IPS DF 19.7 (cell line): Measurements from ENCODE around the gene NSUN4.
A peak's percentile ranks its signal among the peaks of the same experiment; 100 is the strongest.
"Not testable (repeated sequence)": the region's sequence is repeated elsewhere in the genome, so short reads cannot be mapped to it uniquely, and the experiment has no call there.

Experiments
- DNase-seq: peaks from one replicate; pipeline ENCODE4 v3.0.0-alpha.2; 2013; ENCODE audit warnings: low read depth, low spot score

Gene NSUN4

GRCh38 chr1:46325285-46326076, 15.1 kb upstream of the NSUN4 start:
- DNase-seq: not testable (repeated sequence)

DNA sequence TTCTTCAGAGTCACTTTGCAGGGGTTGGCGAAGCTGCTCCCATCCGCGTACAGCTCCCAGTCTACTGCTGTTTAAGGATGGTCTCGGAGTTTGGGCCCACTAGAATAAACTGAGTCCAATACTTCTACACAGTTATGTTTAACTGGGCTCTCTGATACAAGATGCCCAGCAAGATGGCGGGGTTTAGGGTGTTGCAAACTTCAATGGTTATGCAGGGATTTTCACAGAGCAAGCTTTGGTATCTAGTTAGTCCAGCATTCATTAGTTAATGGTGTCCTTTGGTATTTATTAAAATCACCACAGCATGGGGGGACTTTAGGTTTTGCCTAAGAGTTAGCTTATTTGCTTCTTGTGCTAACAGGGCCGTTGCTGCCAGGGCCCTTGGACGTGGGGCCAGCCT, 12.4 kb upstream of the NSUN4 start:
- not testable (repeated sequence) for DNase-seq

DNA sequence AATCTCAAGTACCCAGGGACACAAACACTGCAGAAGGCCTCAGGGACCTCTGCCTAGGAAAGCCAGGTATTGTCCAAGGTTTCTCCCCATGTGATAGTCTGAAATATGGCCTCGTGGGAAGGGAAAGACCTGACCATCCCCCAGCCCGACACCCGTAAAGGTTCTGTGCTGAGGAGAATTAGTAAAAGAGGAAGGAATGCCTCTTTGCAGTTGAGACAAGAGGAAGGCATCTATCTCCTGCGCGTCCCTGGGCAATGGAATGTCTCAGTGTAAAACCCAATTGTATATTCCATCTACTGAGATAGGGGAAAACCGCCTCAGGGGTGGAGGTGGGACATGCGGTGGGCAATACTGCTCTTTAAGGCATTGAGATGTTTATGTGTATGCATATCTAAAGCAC, 10.8 kb upstream of the NSUN4 start:
- DNase-seq: not testable (repeated sequence)

- DNase-seq: not testable (repeated sequence)
These were observed 10.2 kb upstream of the NSUN4 start for GRCh38 chr1:46330381-46330780.

DNA sequence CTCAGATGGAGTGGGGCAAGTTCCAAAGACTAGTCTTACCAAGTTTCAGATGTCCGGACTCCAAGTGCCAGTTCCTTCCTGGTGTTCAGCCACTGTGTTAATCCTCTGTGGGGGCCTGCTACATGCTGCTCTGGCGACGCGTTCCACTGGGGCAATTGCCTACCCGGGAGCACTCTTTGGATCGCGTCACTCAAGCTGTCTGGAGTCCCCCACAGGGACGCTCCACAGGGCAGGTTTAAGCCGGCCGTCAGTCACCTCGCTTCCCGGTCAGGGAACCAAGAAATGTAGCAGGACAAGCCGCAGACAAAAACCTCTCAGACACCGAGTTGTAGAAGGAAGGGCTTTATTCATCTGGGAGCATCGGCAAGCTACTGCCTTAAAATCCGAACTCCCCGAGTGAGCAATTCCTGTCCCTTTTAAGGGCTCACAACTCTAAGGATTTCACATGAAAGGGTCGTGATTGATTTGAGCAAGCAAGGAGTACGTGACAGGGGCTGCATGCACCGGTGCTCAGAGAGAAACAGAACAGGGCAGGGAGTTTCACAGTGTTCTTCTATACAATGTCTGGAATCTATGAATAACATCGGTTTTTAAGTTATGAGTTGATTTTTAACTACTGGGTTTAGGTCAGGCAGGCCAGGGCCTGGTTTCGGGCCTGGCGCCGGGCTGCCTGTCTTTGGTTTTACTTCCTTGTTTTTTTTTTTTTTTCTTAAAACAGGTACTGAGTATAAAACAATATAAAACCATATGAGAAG, 8.6 kb upstream of the NSUN4 start:
- not testable (repeated sequence) for DNase-seq

DNA sequence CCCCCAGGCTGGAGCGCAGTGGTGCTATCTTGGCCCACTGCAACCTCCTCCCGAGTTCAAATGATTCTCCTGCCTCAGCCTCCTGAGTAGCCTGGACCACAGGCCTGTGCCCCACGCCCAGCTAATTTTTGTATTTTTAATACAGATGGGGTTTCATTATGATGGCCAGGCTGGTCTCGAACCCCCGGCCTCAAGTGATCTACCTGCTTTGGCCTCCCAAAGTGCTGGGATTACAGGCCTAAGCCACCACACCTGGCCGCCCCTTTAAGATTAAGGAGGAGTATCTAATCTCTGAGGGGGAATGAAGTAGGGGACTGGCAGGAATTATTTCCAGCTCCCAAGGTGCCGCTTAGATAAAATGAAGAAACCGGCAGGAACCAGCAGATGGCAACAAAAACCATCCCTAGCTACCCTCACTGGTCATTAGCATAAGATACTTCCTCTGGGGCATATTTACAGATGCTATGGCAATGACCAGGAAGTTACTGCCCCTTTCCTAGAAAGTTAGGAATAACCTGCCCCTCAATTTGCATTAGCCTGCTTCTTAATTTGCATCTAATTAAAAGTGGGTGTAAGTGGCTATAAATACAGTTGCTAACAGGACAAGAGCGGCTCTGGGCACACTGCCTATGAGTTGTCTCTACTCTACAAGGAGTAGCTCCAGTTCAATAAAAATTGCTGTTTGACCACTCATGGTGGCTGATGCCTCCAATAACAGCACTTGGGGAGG, 7.1 kb upstream of the NSUN4 start:
- DNase-seq: peak; percentile 38

GRCh38 chr1:46334030-46334384, 6.6 kb upstream of the NSUN4 start:
- DNase-seq: no peak

DNA sequence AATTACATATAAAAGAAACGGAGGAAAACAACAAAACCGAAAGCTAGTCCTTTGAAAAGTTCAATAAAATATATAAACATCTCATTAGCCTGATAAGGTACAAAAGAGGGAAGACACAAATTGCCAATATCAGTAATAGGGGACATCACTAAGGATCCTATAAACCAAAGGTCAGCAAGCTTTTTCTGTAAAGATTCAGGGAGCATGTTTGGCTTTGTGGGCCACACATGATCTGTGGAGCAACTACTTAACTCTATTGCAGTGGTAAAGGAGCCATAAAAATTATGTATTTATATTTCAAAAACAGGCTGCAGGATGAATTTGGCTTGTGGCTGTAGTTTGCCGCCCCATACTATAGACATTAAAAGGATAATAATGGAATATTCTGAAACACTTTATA, 5.5 kb upstream of the NSUN4 start:
- no peak for DNase-seq

DNA sequence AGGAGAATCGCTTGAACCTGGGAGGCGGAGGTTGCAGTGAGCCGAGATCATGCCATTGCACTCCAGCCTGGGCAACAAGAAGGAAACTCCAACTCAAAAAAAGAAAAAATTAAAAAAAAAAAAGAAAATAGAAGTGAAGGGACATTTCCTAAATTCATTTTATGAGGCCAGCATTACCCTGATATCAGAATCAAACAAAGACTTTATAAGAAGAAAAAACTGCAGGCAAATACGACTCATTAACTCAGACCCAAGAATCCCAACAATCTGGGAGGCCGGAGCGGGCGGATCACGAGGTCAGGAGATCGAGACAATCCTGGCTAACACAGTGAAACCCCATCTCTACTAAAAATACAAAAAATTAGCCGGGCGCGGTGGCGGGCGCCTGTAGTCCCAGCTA, 3.2 kb upstream of the NSUN4 start:
- not testable (repeated sequence) for DNase-seq

GRCh38 chr1:46341222-46342083, 846 bp downstream of the NSUN4 start:
- no peak for DNase-seq

DNA sequence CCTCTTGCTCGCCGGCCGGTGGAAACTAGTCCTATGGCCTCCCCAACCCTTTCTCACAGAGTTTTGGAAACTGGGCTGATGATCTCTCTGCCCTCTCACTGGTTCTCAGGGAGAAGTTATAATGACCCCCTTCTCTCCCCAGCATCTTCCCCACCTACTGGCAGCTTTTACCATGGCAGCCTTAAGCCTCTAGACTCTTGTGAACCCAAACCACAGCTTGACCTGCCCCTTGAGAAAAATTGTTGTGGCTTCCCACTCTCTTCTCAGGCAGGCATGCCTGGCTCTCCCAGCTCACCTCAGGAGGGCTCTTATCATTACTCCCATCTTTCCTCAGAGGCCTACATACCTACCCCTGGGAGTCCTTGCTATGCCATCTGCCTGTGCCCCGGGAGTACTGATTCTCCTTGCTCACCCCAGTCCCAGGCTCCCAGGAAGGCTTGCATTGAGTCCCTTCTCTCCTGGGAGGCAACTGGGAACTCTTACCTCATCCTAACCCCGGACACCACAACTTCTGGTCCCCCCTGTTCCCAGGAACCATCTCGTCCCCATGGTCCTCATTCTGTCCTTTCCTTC, 1.6 kb downstream of the NSUN4 start:
- no peak for DNase-seq

DNA sequence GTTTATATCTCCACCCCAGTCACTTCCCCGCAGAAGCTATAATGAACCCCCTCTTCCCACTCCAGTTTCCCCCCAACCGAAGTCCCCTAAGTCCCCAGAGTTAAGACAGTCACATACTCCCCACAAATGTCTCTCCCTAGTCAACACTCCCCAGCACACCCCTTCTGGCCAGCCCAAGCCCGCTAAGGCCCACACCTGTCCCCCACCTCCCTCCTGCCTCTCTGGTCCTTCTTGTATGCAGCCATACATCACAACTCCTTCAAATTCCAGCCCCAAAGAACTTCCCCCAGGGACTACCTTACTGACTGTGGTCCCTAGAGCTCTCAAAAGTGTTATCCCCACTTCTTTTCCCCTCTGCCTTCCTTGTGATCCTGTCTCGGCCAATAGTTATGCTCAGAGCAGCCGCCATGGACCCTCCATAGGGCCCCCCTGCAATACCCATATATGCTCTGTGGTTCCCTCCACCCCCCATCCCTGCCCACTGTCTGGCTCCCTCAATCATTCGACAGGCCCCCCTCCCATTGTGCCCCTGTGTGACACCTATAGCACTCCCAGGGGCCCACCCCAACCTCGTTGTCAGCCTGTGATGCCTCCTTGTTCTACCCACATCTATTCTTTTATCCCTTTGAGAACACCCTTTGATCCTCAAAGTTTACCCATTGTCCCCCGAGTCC, 2.2 kb downstream of the NSUN4 start:
- no peak for DNase-seq

- DNase-seq: no peak
These were observed 2.7 kb downstream of the NSUN4 start for GRCh38 chr1:46343351-46343695.

GRCh38 chr1:46343705-46344104, 3.1 kb downstream of the NSUN4 start:
- no peak for DNase-seq

GRCh38 chr1:46344481-46344880, 3.9 kb downstream of the NSUN4 start:
- DNase-seq: no peak

DNA sequence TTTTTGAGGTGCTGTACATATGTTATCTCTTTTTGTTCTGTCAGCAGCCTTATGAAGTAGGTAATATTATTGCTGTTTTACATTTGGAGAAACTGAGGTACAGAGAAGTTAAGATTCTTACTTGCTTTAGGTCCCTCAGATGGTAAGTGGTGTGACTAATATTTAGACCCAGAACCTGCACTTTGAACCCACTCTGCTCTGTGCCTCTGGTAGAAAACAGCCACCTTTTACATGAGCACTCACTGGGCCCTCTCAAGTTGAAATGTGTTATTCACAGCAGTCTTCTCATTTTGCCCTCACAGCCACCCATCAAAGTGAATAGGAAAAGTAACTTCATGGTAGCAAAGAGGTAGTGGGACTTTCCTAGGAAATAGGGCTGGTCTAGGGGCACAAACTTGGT, 4.7 kb downstream of the NSUN4 start:
- no peak for DNase-seq

DNA sequence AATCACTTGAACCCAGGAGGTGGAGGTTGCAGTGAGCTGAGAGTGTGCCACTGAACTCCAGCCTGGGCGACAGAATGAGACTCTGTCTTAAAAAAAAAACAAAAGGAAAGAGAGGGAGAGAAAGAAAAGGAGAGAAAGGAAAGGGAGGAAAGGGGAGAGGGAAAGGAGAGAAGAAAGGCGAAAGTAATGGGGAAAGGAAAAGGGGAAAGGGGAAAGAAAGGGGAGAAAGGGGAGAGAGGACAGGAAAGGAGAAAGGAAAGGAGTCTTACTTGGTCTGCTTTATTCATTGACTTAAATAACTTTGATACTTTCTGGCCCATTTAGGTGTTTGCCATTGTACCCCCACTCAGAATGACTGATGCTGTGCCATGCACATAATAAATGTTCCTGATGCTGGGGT, 11.8 kb downstream of the NSUN4 start:
- no peak for DNase-seq

DNA sequence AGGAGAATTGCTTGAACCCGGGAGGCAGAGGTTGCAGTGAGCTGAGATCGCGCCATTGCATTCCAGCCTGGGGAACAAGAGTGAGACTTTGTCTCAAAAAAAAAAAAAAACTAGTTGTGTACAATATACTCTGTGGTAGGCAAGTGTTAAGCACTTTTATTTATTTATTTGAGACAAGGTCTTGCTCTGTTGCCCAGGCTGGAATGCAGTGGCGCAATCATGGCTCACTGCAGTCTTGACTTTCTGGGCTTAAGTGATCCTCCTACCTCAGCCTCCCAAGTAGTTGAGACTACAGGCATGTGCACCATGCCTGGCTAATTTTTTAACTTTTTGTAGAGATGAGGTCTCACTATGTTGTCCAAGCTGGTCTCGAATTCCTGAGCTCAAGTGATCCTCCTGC, 15.3 kb downstream of the NSUN4 start:
- DNase-seq: not testable (repeated sequence)

DNA sequence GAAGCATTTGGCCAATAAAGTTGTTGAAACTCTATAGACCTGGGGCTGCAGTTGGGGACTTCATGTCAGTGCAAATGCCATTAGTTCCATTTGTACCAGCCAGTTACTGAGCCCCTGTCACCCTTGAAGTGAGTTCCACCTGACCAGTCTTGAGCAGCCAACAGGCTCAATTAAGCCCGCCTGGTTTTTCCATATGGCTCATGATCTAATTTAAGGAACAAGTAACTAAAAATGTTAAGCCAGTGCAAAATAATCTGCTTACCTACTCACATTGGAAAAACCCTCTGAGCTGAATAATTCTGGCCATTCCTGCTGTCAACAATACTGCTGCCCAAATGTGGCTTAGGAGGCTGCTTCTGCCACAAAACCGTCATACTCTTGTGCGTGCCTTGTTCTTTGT, 21.6 kb downstream of the NSUN4 start:
- no peak for DNase-seq

GRCh38 chr1:46363121-46363520, 22.5 kb downstream of the NSUN4 start:
- DNase-seq: no peak

GRCh38 chr1:46364612-46365011, 24.0 kb downstream of the NSUN4 start:
- DNase-seq: no peak
